HG03520 (cell line): ENCODE results near the gene LMX1A.

Experiments
- ATAC-seq: cut with Tn5 transposase; IDR thresholded peaks from one replicate; pipeline ENCODE4 v1.9.1; 2021; ENCODE audit warnings: mild to moderate bottlenecking, moderate library complexity; ENCODE audit not compliant: unreplicated experiment

LMX1A gene

GRCh38 chr1:165325460-165326203, 30.9 kb downstream of the LMX1A start:
- no peak for ATAC-seq

DNA sequence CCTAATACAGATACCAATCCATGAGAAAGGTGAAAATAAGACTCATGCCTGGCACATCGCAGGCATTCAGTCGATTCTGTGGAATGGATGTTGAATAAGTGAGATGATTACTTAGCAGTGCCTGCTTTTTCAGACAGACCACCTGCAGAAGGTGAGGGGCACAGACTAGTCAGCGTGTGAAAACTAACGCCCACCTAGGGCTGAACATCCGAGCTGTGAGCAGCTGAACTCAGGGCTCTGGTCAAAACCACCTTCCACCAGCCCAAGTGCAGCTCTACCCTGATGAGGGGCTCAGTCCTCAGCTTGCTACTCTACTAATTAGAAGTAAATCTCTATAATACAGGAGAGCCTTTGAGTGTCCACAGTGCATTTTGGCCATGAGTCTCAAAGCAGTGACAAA, 32.5 kb downstream of the LMX1A start:
- no peak for ATAC-seq

GRCh38 chr1:165317612-165318011, 38.9 kb downstream of the LMX1A start:
- no peak for ATAC-seq

- ATAC-seq = no peak
Measured at GRCh38 chr1:165316153-165316772, 40.3 kb downstream of the LMX1A start.

GRCh38 chr1:165315481-165315880, 41.0 kb downstream of the LMX1A start:
- ATAC-seq = no peak

DNA sequence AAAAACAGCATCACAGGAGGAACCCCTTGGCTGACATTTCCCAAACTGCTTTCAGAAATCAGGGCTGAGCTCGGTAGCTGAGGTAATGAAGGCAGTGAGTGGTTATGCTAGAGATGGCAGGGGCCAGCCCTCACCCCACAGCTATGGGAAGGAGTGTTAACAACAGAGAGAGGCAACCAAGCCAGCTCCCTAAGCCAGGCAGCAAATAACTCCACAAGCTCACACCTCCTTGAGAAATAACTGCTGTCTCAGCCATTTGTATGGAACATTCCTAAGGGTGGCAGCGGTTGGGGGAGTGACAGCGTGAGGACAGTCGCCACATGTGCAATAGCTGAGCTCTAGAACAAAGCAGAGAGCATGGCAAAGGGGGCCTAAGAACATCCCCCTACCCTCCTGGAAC, 42.6 kb downstream of the LMX1A start:
- no peak for ATAC-seq

GRCh38 chr1:165312591-165312990, 43.9 kb downstream of the LMX1A start:
- no peak for ATAC-seq

- ATAC-seq = no peak
Measured at GRCh38 chr1:165306543-165307434, 49.7 kb downstream of the LMX1A start.

GRCh38 chr1:165303386-165303785, 53.1 kb downstream of the LMX1A start:
- ATAC-seq = no peak

DNA sequence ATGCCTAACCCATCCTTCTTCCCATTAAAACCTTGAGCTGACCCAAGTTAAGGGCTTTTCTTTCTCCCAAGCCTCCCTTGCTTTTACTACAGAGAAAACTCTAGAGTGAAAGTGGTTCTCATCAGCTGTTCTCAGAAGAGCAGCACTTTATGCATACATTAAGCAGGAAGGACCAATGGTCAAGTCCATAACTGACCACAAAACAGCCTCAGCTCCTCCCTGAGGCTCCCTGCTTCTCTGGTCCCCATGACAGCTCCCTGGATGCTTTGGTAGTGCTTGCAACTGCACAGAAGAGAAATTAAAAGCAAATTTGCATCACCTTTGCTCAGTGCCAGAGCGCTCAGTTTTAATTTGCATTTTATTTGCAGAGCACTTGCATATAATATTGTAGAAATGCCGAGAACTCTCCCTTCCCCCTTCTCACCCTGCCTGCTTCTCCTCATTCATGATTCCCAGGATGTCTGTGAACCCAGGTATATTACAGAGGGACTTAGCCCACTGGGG, 56.1 kb downstream of the LMX1A start:
- no peak for ATAC-seq

DNA sequence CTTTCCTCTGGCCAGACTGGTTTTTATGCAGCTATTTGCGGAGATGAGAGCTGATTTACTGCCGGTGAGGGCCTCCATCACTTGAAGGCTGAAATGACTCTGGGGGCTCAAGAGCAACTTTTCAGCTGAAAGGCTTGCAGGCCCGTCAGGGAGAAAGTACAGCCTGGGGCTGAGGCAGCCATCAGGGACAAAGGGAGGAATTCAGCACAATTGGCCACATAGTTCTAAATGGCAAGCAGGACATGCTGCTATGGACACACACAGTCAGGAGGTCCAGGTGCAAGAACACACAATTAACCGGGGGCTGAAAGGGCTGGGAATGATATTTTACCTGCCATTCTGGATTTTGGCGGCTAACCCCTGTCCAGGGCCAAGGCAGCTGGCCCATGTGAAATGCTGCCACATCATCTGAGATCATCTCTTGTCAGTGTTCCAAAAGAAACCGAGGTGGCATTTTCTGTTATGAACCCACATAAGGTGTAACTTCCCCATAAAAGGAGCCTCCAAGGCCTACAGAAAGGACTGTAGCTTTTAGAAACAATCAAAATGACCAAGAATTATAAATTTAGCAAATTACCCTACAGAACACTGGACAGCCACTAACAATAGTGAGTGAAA, 58.2 kb downstream of the LMX1A start:
- ATAC-seq = no peak

- no peak for ATAC-seq
Measured at GRCh38 chr1:165296205-165296604, 60.3 kb downstream of the LMX1A start.

DNA sequence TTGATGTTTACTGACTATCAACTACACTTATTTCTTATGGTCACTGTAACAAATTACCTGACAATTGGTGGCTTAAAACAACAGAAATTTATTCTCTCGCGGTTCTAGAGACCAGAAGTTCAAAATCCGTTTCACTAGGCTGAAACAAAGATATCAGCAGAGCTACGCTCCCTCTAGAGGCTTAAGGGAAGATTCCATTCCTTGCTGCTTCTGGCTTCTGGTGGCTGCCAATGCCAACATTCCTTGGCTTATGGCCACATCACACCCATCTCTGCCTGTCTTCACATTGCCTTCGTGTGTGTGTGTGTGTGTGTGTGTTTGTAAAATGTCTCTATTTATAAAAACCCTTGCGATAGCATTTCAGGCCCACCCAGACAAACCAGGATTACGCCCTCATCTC, 66.4 kb downstream of the LMX1A start:
- ATAC-seq = no peak

DNA sequence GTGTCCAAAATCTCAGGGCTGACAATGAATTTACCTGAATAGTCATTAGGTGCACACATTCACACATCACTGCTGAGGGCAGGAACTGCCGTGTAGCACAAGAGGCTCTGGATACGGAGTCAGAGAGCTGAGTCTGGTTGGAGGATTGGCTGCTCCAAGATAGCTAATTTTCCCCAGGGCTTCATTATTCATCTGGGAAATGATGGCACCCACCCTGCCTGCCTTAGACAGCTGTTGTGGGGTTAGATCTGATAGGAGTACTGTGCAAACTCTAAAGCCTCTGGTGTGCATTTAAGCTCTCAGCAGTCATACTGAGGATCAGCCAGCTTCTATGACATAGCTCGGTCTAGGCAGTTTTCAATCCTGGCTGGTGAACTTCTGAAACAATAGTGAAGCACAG, 67.0 kb downstream of the LMX1A start:
- no peak for ATAC-seq

- no peak for ATAC-seq
Measured at GRCh38 chr1:165288350-165289120, 68.0 kb downstream of the LMX1A start.

GRCh38 chr1:165287781-165288180, 68.7 kb downstream of the LMX1A start:
- ATAC-seq = no peak

DNA sequence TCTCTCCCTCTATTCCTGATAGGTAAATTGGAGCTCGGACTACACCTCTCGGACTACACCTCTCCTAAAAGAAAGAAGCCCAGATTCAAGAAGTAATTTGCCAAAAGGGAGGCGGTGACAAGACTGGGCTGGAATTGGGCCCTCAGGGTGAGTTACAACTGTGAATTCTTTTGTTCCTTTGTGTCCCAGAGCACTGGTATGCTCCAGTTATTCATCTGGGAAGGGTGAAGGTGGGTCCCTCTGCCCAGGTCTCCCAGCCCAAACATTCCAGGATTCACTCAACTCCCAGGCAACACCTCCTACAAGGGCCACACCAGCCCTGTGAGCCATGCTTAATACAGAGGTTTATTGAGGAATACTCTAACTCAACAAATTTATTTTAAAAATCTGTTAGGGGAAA, 69.2 kb downstream of the LMX1A start:
- ATAC-seq = no peak

GRCh38 chr1:165284454-165284853, 72.1 kb downstream of the LMX1A start:
- no peak for ATAC-seq

GRCh38 chr1:165281207-165281901, 75.2 kb downstream of the LMX1A start:
- no peak for ATAC-seq

GRCh38 chr1:165279882-165280281, 76.6 kb downstream of the LMX1A start:
- no peak for ATAC-seq
